Esophagus muscularis mucosa (tissue), 4 donors: ENCODE data around the gene FHOD1. TPM values are rescaled to one million over a fixed set of nuclear protein-coding genes. Genes with fewer than 3 reads are reported as not detected.

ENCODE experiments used
- DNase-seq: peaks from one replicate; pipeline ENCODE4 v3.0.0-alpha.2; 2017; ENCODE audit errors: extremely low spot score
- H3K27ac ChIP-seq, 4 donors: fragments of 200-600 bp; sonication (generic); replicated peaks in 1 of 4; 1 replicate in 3 of 4; 2 replicates in 1 of 4; pipeline ENCODE4 v1.5.1; 2016 to 2019; ENCODE audit warnings: mild to moderate bottlenecking in 1 of 4
- H3K27me3 ChIP-seq, 4 donors: fragments of 200-600 bp; sonication (generic); one replicate each; pipeline versions ENCODE4 v1.5.1 to v1.6.0; 2016 to 2019
- H3K36me3 ChIP-seq, 4 donors: fragments of 200-600 bp; sonication (generic); one replicate each; pipeline ENCODE4 v1.5.1; 2016 to 2019
- H3K4me1 ChIP-seq, 4 donors: fragments of 200-600 bp; sonication (generic); one replicate each; pipeline ENCODE4 v1.5.1; 2016 to 2019
- H3K4me3 ChIP-seq, 4 donors: fragments of 200-600 bp; sonication (generic); 1 replicate in 2 of 4; 2 replicates in 2 of 4; pipeline ENCODE4 v1.5.1; 2016 to 2019; ENCODE audit warnings: mild to moderate bottlenecking in 4 of 4, moderate library complexity in 1 of 4
- H3K9me3 ChIP-seq, 4 donors: fragments of 200-600 bp; sonication (generic); 1 replicate in 3 of 4; 2 replicates in 1 of 4; pipeline ENCODE4 v1.5.1; 2016 to 2019
- CTCF ChIP-seq, 3 experiments: fragments of 200-600 bp in 2 of 3; fragments of 450-650 bp in 1 of 3; sonication (generic) in 2 of 3; IDR thresholded peaks; one replicate each; pipeline ENCODE4 v1.5.1; 2017 to 2019; ENCODE audit warnings: antibody characterized with exemption in 3 of 3, mild to moderate bottlenecking in 2 of 3, moderate library complexity in 1 of 3
- EP300 ChIP-seq: sonication (generic); formaldehyde crosslinking; IDR thresholded peaks from one replicate; pipeline ENCODE4 v1.6.1; 2017; ENCODE audit warnings: antibody characterized with exemption
- POLR2A ChIP-seq: fragments of 450-650 bp; IDR thresholded peaks from one replicate; pipeline ENCODE4 v1.6.1; 2017; ENCODE audit warnings: antibody characterized with exemption, moderate library complexity, mild to moderate bottlenecking, low read depth
- POLR2AphosphoS5 ChIP-seq, 2 donors: sonication (generic); formaldehyde crosslinking; IDR thresholded peaks; one replicate each; pipeline ENCODE4 v1.6.1; 2017; ENCODE audit warnings: antibody characterized with exemption in 2 of 2
- WGBS: methylation state at CpG from one replicate; pipeline ENCODE4 v1.1.5; 2018; 5-methylcytosine and 5-hydroxymethylcytosine counted together
- intact Hi-C: fragments of 100-400 bp; cut with DNase I; formaldehyde crosslinking; loops from one replicate; pipeline ENCODE4 v1.15.1; 2023
- total RNA-seq, 4 donors: library from RNA; depleted of rRNA; stranded (reverse); fragments of >200 nt; gene quantifications; one replicate each; pipeline versions ENCODE4 v1.1.0 to v1.2.1, GENCODE V29; 2016

FHOD1 gene
- total RNA-seq, 4 donors from 2014 or later = 8.0 to 15.6 (median 10.0) TPM

GRCh38 chr16:67264277-67264676, 17.0 kb upstream of the FHOD1 start:
- H3K36me3 ChIP-seq = no peaks in the 10 kb centered on the region
- H3K27ac ChIP-seq = no peak overlapping the region
- intact Hi-C loops = no loop called here
- peaks cover 0 to 3% (median 0%) of the 10 kb centered on the region in 4 donors for H3K4me1 ChIP-seq
- DNase-seq = no peak
- no peak overlapping the region for H3K4me3 ChIP-seq
- TF ChIP-seq POLR2A (no peak), POLR2AphosphoS5 (IDR thresholded peaks at IDR 0.05) (no peak), CTCF (IDR thresholded peaks at IDR 0.05) (no peak), EP300 (no peak)
- peaks cover 0 to 40% (median 0%) of the 10 kb centered on the region in 4 donors for H3K27me3 ChIP-seq
- 92% methylated on average over 7 of the region's 9 CpGs for WGBS
- no peaks in the 10 kb centered on the region for H3K9me3 ChIP-seq

GRCh38 chr16:67263201-67263600, 15.9 kb upstream of the FHOD1 start:
- Histone ChIP-seq H3K9me3 (no peaks in the 10 kb centered on the region), H3K4me1 (peaks cover 0 to 3% (median 0%) of the 10 kb centered on the region in 4 donors), H3K4me3 (no peak overlapping the region), H3K27me3 (peaks cover 0 to 44% (median 0%) of the 10 kb centered on the region in 4 donors), H3K27ac (no peak overlapping the region), H3K36me3 (no peaks in the 10 kb centered on the region)
- no peak for DNase-seq
- WGBS = 83% methylated on average over 3 of the region's 3 CpGs
- intact Hi-C loops = no loop called here
- TF ChIP-seq EP300 (no peak), POLR2AphosphoS5 (IDR thresholded peaks at IDR 0.05) (no peak), POLR2A (no peak), CTCF (IDR thresholded peaks at IDR 0.05) (no peak)

- DNase-seq = no peak
- intact Hi-C loops = no loop called here
Observed at GRCh38 chr16:67260426-67261063, 13.3 kb upstream of the FHOD1 start.

GRCh38 chr16:67259705-67260104, 12.4 kb upstream of the FHOD1 start:
- Histone ChIP-seq H3K36me3 (no peaks in the 10 kb centered on the region), H3K4me1 (peaks cover 0 to 3% (median 0%) of the 10 kb centered on the region in 4 donors), H3K4me3 (no peak overlapping the region), H3K27me3 (peaks cover 0 to 54% (median 3%) of the 10 kb centered on the region in 4 donors), H3K9me3 (no peaks in the 10 kb centered on the region), H3K27ac (no peak overlapping the region)
- TF ChIP-seq CTCF (IDR thresholded peaks at IDR 0.05) = no peak
- TF ChIP-seq POLR2A = no peak
- no peak for TF ChIP-seq POLR2AphosphoS5 (IDR thresholded peaks at IDR 0.05)
- TF ChIP-seq EP300 = no peak
- intact Hi-C loops = no loop called here
- 87% methylated on average over 8 of the region's 12 CpGs for WGBS
- DNase-seq = no peak

More at GRCh38 chr16:67260426-67261063, 13.3 kb upstream of the FHOD1 start:
- peaks cover 0 to 3% (median 0%) of the 10 kb centered on the region in 4 donors for H3K4me1 ChIP-seq
- 64% methylated on average over 4 of the region's 4 CpGs for WGBS
- H3K9me3 ChIP-seq = no peaks in the 10 kb centered on the region
- peaks cover 0 to 50% (median under 1%) of the 10 kb centered on the region in 4 donors for H3K27me3 ChIP-seq
- no peak overlapping the region for H3K27ac ChIP-seq
- no peak overlapping the region for H3K4me3 ChIP-seq
- TF ChIP-seq POLR2AphosphoS5 (IDR thresholded peaks at IDR 0.05) (no peak), CTCF (IDR thresholded peaks at IDR 0.05) (peak; percentile 15 to 30 (median 24))
- no peaks in the 10 kb centered on the region for H3K36me3 ChIP-seq
